ENCODE results near the gene AGAP1.

- TF ChIP-seq POLR2AphosphoS5 (IDR thresholded peaks at IDR 0.05; ENCODE audit: low read depth, low read length) (no peak), POLR2A (IDR thresholded peaks at IDR 0.05; ENCODE audit: low read depth, low read length) (no peak)
These were observed 579.4 kb downstream of the AGAP1 start for GRCh38 chr2:236073246-236073645.
